GM18508 (cell line): Measurements from ENCODE around the gene SUN2.

Source experiments
- ATAC-seq: cut with Tn5 transposase; IDR thresholded peaks from one replicate; pipeline ENCODE4 v1.9.1; 2021; ENCODE audit warnings: moderate number of reproducible peaks; ENCODE audit not compliant: insufficient read depth, unreplicated experiment

The SUN2 gene

GRCh38 chr22:38724176-38724575 is 31.6 kb downstream of the SUN2 start:
- ATAC-seq, result no peak

GRCh38 chr22:38721551-38721950 is 34.2 kb downstream of the SUN2 start:
- no peak for ATAC-seq

- no peak for ATAC-seq
These were observed 35.4 kb downstream of the SUN2 start for GRCh38 chr22:38720350-38720749.

- no peak for ATAC-seq
These were observed 36.6 kb downstream of the SUN2 start for GRCh38 chr22:38719196-38719595.

GRCh38 chr22:38718414-38718813 is 37.4 kb downstream of the SUN2 start:
- no peak for ATAC-seq

GRCh38 chr22:38717244-38717643 is 38.6 kb downstream of the SUN2 start:
- ATAC-seq, result no peak

GRCh38 chr22:38716826-38717225 is 39.0 kb downstream of the SUN2 start:
- no peak for ATAC-seq

- ATAC-seq, result no peak
These were observed 39.5 kb downstream of the SUN2 start for GRCh38 chr22:38716271-38716670.

GRCh38 chr22:38715852-38716251 is 39.9 kb downstream of the SUN2 start:
- ATAC-seq, result no peak

GRCh38 chr22:38715176-38715764 is 40.5 kb downstream of the SUN2 start:
- ATAC-seq, result no peak

GRCh38 chr22:38713921-38714320 is 41.9 kb downstream of the SUN2 start:
- no peak for ATAC-seq

GRCh38 chr22:38712486-38713207 is 43.2 kb downstream of the SUN2 start:
- ATAC-seq, result no peak

- no peak for ATAC-seq
These were observed 44.9 kb downstream of the SUN2 start for GRCh38 chr22:38710866-38711265.

GRCh38 chr22:38710351-38710750 is 45.4 kb downstream of the SUN2 start:
- no peak for ATAC-seq

GRCh38 chr22:38709306-38709705 is 46.5 kb downstream of the SUN2 start:
- no peak for ATAC-seq

- no peak for ATAC-seq
These were observed 47.8 kb downstream of the SUN2 start for GRCh38 chr22:38707984-38708383.

- ATAC-seq, result no peak
These were observed 48.5 kb downstream of the SUN2 start for GRCh38 chr22:38707346-38707745.

- no peak for ATAC-seq
These were observed 49.0 kb downstream of the SUN2 start for GRCh38 chr22:38706901-38707195.

- ATAC-seq, result no peak
These were observed 49.5 kb downstream of the SUN2 start for GRCh38 chr22:38706101-38706900.

GRCh38 chr22:38705235-38706100 is 50.3 kb downstream of the SUN2 start, which contains the start of gene GTPBP1:
Gene GTPBP1, plus strand, starts transcription at chr22:38705944. Its CDS starts 12 bp downstream, at chr22:38705956.
- peak; percentile 61 for ATAC-seq
